Nephron progenitor cell (in vitro differentiated cells): ENCODE results near the gene DNAJC13.

Experiments
- DNase-seq: peaks from one replicate; pipeline ENCODE4 v3.0.0; 2021
- H3K27ac Mint-ChIP-seq: 2 replicates; pipeline ENCODE4 v1.8.0; 2021; ENCODE audit warnings: mild to moderate bottlenecking, moderate library complexity, mixed read lengths
- H3K27me3 Mint-ChIP-seq: 2 replicates; pipeline ENCODE4 v1.8.0; 2021; ENCODE audit warnings: mild to moderate bottlenecking, low read depth, mixed read lengths; ENCODE audit not compliant: poor library complexity
- H3K36me3 Mint-ChIP-seq: 2 replicates; pipeline ENCODE4 v1.8.0; 2021; ENCODE audit warnings: low read depth, mixed read lengths
- H3K4me1 Mint-ChIP-seq: 2 replicates; pipeline ENCODE4 v1.8.0; 2021; ENCODE audit warnings: mixed read lengths
- H3K4me3 Mint-ChIP-seq: 2 replicates; pipeline ENCODE4 v1.8.0; 2021; ENCODE audit warnings: mild to moderate bottlenecking, moderate library complexity, mixed read lengths
- H3K9me3 Mint-ChIP-seq: 2 replicates; pipeline ENCODE4 v1.8.0; 2021; ENCODE audit warnings: mild to moderate bottlenecking, moderate library complexity, mixed read lengths
- TF ChIP-seq, protein P1 (sequence below): fragments of 200-600 bp; sonication (generic); IDR thresholded peaks from 2 replicates; pipeline ENCODE4 v1.5.0; 2021; ENCODE audit warnings: antibody characterized with exemption

The DNAJC13 gene

DNA sequence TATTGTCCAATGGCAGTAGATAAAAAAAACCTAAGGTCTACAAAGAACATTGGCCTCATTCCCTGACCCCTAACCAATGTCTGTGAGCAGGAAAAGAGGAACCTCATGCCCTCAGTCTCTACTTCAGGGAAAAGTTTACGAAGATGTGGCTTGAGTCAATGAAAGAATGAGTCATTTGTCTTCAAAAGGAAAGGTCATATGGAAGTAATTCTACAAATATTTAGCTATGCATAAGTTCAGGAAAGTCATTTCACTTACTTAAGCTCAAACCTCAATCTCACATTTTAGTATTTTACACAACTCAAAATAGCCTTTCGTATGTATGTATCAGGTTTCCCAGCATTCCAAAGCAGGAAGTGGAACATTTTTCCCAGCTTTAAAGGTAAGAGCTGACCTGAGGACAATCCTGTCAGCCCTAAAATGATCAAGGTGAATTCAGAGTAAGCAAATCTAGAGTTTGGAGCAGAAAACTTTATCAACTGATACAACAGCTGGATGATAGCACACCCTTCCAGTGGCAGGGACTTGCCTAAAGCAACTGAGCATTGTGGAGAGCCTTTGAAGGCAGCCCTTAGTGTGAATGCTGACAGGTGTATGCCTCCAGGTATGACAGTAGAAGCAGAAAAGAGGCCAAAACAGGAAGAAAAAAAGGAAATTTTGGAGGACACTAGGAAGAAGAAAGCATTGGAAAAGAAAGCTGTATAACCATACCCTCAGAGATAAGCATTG lies 125.9 kb downstream of the DNAJC13 start:
- Mint-ChIP-seq H3K4me1 (no peaks in the 10 kb centered on the region), H3K9me3 (no peaks in the 10 kb centered on the region), H3K27ac (peak overlapping the region; percentile 83), H3K36me3 (peaks cover 14% of the 10 kb centered on the region), H3K4me3 (no peak overlapping the region), H3K27me3 (no peaks in the 10 kb centered on the region)
- TF ChIP-seq, protein P1, sequence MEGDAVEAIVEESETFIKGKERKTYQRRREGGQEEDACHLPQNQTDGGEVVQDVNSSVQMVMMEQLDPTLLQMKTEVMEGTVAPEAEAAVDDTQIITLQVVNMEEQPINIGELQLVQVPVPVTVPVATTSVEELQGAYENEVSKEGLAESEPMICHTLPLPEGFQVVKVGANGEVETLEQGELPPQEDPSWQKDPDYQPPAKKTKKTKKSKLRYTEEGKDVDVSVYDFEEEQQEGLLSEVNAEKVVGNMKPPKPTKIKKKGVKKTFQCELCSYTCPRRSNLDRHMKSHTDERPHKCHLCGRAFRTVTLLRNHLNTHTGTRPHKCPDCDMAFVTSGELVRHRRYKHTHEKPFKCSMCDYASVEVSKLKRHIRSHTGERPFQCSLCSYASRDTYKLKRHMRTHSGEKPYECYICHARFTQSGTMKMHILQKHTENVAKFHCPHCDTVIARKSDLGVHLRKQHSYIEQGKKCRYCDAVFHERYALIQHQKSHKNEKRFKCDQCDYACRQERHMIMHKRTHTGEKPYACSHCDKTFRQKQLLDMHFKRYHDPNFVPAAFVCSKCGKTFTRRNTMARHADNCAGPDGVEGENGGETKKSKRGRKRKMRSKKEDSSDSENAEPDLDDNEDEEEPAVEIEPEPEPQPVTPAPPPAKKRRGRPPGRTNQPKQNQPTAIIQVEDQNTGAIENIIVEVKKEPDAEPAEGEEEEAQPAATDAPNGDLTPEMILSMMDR = no peak
- no peak for DNase-seq

DNA sequence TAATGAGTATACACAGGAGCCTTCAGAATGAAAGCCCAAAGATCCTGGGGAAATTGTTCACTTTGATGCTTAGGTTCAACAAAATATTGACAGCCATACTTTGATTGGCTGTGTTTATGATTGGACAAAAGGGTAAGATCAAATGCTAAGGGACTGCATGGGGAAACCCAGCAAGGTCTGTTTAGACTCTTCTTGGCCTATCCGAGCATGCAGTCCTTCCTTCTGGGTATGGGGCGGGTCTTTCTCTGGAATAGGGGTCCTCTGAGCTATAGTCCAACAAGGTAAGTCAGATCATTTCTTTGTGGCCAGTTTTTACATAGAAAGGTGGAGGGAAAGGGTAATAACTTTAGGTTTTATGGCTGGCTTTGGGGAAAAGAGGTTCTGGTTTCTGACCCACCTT lies 126.8 kb downstream of the DNAJC13 start:
- DNase-seq = no peak
- Mint-ChIP-seq H3K4me3 (no peak overlapping the region), H3K27ac (no peak overlapping the region), H3K9me3 (no peaks in the 10 kb centered on the region), H3K27me3 (no peaks in the 10 kb centered on the region), H3K36me3 (peaks cover 7% of the 10 kb centered on the region), H3K4me1 (no peaks in the 10 kb centered on the region)
- TF ChIP-seq, protein P1 = no peak

DNA sequence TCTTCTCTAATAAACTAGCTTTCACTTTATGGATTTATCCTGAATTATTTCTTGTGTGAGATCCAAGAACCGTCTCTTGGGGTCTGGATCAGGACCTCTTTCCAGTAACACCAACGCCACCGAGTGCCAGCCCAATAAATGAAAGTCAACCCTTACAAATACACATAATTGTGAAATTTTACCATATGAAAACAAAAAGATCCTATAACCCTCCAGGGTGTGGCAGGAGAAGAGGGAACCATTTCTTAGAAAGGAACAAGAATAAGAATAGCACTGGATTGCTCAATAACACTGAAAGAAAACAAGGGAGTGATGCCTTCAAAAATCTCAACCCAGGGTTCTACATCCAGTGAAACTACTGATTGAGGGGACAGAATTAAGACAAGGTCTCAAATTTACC lies 128.2 kb downstream of the DNAJC13 start:
- Mint-ChIP-seq H3K36me3 (no peaks in the 10 kb centered on the region), H3K4me1 (no peaks in the 10 kb centered on the region), H3K4me3 (no peak overlapping the region), H3K9me3 (no peaks in the 10 kb centered on the region), H3K27me3 (no peaks in the 10 kb centered on the region), H3K27ac (no peak overlapping the region)
- TF ChIP-seq, protein P1 = no peak
- DNase-seq = no peak

DNA sequence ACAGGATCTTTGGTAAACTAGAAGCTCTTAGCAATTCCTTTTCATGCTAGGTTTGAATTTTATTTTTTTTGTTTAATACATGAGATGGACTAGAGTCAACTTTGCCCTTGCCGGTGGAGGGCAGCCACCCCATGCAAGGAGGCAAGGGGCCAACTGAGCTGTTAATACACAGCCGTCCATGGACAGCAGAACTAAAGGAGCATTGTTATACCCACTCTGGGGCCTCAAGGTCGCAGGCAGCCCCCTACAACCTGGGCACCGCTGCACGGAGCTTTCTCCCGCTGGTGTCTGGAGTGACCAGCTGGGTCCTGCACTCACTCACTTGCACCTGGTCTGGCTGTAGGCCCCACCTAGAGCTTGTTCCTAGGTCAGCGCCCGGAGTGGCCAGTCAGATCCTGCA lies 131.9 kb downstream of the DNAJC13 start:
- no peak overlapping the region for H3K4me3 Mint-ChIP-seq
- peaks cover 3% of the 10 kb centered on the region for H3K27me3 Mint-ChIP-seq
- TF ChIP-seq, protein P1 = no peak
- DNase-seq = no peak
- H3K9me3 Mint-ChIP-seq = no peaks in the 10 kb centered on the region
- H3K27ac Mint-ChIP-seq = no peak overlapping the region
- no peaks in the 10 kb centered on the region for H3K36me3 Mint-ChIP-seq
- no peaks in the 10 kb centered on the region for H3K4me1 Mint-ChIP-seq

DNA sequence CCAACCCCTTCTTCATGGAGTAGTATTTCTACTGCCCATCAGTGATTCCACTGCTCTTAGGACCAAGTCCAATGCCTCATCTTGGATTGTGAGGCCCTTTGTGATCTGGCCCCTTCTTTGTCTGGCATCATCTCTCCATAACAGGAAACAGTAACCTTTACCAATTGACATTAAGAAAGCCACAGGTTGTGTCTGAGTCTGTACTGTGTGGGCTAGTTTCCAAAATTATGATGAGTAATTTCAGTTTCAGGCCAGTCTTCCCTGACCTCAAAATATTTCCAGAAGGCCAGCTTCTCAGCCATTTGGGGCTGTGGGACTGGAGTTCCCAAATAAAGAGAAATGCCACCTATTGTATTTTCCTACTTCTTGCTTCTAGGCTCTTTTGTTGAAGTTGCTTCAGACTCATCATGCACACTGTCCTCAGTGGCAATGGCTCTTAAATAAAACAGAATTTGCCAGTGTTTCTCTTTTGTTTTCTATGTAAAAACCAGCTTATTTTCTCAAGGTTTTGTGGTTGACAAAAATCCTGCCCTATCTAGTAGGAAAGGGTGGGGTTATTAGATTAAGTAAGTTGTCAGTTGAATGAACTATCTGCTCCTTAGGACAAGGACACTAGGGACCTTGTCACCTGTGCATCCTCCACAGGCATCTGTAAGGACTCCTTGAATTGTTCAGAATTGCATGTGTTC lies 132.7 kb downstream of the DNAJC13 start:
- peaks cover 3% of the 10 kb centered on the region for H3K27me3 Mint-ChIP-seq
- TF ChIP-seq, protein P1 = no peak
- no peak overlapping the region for H3K4me3 Mint-ChIP-seq
- H3K9me3 Mint-ChIP-seq = no peaks in the 10 kb centered on the region
- H3K27ac Mint-ChIP-seq = no peak overlapping the region
- H3K4me1 Mint-ChIP-seq = no peaks in the 10 kb centered on the region
- no peaks in the 10 kb centered on the region for H3K36me3 Mint-ChIP-seq
- no peak for DNase-seq
